Effector CD4-positive, alpha-beta T cell (primary cell): Measurements from ENCODE around the gene ADORA2B.

Source experiments
- DNase-seq: peaks from one replicate; pipeline ENCODE4 v3.0.0-alpha.2; 2020

The ADORA2B gene

DNA sequence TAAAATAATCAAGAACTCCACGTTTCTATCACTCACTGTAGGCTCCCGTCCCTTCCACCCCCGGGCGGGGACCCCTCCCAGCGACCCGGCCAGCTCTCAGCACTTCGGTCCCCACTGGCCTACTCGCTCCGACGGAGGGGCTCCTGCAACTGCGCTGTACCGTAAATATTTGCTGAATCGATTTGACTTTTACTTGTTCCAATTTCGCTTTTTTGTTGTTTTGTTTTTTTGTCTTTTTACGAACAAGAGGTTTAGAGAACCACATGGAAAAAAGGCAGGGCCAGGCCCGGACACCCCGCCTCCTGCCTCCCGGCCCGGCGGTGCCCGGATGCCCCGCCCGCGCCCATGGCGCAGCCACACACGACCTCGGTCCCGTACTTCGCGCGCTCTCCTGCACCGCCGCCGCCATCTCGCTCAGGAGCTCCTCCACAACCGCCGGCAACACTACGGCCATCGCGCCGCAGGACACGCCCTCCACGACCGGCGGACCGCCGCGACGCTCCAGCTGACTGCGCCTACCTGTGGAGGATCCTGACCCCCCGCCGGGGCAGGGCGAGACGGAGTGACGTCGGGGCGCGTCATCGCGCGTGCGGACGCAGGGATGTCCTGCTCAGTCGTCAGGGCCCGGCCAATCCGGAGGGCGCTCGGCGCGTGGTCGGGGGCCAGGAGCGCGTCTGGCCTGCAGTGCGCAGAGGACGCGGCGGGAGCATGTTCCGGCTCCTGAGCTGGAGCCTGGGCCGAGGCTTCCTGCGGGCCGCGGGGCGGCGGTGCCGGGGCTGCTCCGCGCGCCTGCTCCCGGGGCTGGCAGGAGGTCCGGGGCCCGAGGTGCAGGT, 54.4 kb downstream of the ADORA2B start, which contains the start of the genes TTC19 and ZSWIM7:
Gene TTC19, plus strand, starts transcription at position 684 of the 833 bp plus-strand sequence. Its CDS starts 25 bp downstream, at position 709.
Gene ZSWIM7, minus strand, starts transcription at position 564 of the 833 bp plus-strand sequence. Its CDS starts 110 bp downstream, at position 454.
- peak; percentile 90 for DNase-seq

DNA sequence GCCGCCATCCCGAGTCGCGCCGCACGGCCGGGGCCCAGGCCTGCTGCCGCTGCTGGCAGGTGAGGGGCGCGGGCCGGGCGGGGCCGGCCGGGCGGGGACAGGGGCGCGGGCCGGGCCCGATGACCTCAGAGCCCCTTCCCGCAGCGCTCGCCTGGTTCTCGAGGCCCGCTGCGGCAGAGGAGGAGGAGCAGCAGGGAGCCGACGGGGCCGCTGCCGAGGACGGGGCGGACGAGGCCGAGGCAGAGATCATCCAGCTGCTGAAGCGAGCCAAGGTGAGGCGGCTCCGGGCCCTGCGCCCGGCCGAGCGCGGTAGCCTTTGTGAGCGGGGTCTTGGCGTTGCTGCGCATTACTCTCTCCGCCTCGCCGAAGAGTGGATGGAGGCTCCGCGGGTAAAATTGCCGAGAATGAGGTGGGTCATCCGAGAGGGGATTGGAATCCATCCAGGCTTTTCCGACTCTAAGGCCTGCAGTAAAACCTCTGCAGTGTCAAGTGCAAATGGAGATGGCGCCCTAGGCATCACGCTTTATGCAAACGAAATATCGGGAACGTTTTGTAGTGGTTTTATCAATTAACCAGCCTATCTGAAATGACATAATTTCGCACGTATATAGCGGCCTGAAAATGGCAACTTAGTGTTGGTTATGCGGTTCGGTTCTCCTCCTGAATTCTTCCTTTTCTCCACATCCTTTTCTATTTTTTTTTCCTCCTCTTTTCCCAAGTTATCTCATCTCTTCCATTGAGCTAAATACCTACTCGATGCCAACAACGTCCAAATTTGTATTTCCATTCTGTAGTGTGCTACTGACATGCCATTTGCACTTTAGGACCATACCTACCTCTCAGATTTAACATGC, 55.3 kb downstream of the ADORA2B start:
- DNase-seq: no peak

DNA sequence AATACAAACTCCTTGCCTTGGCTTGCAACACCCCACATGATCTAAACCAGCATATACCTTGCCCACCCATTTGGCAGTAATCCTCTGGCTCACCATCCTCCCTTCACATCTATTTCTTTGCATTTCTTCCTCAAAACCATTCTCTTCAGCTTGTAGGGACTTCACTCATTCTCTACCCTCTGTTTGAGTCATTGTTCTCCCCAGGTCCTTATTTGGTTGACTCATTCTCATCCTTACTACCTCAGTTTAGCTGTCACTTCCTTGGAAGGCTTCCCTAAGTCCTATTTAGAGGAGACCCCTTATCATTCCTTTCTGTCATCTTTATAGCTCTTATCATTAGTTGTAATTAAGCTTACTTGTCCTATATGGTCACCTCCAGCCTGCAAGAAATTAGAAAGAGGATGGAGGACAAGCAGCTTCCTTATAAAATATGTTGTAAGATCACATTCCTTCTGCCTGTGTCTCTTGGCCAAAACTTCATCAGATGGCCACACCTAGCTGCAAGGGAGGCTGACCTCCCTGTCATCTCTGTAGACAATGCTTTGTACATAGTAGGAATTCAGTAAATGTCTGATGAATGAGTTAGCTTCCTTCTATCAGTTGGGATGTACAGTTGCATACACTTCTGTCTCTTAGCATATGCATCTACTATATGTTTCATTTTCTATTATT, 56.4 kb downstream of the ADORA2B start:
- no peak for DNase-seq

DNA sequence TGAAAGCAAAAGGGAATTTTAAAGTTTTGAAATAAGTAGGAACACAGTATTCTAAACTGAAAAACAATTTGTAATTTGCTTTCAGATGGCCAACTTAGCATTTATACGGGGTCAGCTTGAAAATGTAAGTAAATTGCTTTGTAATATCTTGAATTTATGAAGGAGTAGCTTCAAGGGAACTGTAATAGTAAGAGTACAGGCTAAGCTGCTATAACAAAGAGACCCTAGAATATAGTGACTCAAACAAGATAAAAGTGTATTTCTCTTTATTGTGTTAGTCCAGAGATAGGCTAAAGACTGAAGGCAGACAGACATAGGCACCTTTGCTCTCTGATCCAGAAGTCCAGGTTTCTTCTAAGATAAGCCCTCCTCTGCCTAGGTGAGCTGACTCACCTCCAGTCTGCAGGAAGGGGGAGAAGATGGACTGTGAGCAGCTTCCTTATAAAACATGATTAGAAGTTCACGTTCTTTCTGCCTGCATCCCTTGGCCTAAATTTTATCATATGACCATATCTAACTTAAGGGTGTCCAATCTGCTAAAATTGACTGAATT, 57.9 kb downstream of the ADORA2B start:
- DNase-seq: no peak

DNA sequence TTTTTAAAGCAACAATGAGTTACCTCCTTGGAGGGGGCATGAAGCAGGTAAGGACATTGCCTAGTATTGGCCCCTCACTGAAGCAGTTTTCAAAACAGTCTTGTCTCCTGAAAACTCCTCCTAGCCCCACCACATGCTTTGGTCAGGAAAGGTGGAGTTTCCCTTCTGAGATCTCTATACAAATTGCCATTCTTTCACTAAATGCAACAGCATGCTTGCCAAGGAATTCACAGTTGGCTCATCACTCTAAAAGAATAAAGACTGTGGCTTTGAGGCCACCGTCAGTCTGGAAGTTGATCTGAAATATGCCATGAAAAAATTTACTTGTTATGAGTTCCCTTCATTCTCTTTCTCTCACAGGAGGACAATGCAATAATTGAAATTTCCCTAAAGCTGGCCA, 58.9 kb downstream of the ADORA2B start:
- no peak for DNase-seq

DNA sequence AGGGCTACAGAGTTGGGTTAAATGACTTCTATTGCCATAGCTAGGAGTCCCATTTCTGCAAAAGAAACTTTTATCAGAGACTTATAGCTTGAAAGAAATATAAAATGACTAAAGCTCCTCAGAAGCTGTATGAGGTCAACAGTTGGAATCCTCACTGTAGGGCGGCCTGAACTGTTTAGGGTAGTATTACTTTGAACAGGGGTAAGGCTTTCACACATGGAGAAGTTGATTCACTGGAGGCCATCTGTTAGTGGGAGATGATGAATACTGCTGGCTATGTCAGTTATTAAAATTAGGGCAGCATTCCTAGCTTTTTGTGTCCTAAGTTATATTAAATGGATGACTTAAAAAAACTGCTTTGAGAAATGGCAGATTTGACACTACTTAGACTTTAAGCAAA, 60.7 kb downstream of the ADORA2B start:
- no peak for DNase-seq

DNA sequence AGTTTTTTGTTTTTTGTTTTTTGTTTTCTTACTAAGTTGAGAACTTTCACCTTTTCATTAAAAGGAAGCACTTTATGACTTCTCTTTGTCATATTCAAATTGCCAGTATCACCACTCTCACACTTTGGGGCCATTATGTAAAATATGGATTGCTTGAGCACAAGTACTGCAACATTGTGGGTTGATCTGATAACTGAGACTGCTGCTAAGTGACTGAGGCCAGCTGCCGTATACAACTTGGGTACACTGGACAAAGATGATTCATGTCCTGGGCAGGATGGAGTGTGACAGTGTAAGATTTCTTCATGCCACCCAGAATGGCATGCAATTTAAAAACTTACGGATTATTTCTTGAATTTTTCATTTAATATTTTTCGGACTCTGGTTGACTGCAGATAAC, 62.5 kb downstream of the ADORA2B start:
- no peak for DNase-seq

DNA sequence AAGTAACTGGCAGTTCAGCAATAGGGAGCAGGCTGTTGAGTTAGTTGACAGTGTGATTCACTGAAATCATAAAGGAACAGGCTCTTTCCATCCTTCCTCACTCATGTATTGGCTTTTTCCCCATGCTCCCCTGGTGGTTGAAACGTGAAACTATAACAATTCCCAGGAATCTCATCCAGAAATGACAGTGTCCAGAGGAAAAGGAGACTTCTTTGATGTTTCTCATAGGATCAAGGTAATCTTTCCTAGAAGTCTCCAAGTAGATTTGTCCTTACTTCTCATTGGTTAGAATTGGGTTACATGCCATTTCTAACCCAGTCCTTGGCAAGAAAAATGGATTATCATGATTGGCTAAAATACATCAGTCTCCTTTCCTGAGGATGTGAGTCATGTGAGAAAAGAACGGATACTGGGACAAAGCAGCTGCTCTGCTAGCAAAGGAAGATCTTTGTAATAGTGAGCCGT, 69.0 kb downstream of the ADORA2B start:
- no peak for DNase-seq

DNA sequence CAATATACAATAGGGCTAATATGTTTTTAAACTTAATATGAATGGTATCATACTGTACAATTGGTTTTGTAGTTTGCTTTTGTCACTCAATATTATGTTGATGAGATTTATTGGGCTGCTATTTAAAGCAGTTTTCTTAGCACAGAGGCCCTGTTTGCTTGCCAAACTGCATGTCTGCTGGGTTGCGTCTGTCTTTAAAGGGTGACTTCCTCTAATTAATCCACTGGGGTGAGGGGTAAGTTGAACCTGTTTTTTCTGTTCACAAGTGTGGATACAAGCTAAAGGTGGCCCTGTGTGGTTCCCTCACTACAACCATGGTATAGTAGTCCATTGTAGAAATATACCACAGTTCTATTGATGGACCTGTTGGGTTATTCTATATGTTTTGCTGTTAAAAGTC, 74.4 kb downstream of the ADORA2B start:
- DNase-seq: no peak

DNA sequence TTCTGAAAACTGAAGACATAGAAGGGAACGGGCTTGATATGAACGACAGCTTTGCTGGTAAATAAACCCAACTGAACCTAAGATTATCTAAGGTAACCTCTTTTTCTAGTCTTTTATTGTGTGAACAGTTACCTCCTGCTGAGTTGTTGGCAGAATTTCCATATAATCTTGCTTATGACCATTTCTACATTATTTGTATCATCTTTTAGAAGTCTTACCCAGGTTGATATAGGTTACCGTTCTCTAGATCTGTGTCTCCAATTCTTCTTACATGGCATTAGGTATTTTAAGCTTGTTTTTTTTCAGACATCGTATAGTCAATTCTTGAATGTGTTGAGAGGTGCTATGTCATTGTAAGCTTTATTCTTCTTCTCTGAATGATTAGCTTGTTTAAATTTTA, 79.0 kb downstream of the ADORA2B start:
- no peak for DNase-seq

DNA sequence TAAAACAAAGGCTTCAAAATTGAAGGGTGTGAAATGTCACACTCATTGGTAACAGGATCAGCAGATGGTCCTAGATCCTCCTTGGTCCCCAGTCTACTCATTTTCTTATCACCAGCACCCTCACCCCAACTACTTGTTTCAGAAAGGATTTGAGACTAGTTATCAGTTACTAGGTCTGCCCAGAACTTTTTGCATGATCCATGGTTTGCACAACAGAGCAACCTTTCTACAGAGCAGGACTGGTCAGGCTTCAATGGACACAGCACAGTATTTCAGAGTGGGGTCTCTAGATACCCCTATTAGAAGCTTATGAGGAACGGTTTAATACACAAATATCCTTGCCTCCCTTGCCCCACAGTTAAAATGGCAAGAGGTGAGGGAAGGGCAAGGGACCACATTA, 80.3 kb downstream of the ADORA2B start:
- no peak for DNase-seq
